Esophagus muscularis mucosa (tissue), 4 donors: ENCODE results near the gene TMEM138. TPM values are rescaled to one million over a fixed set of nuclear protein-coding genes. Genes with fewer than 3 reads are reported as not detected.
A peak's percentile ranks its signal among the peaks of the same experiment; 100 is the strongest.

Experiments
- DNase-seq: peaks from one replicate; pipeline ENCODE4 v3.0.0-alpha.2; 2017; ENCODE audit errors: extremely low spot score
- H3K27ac ChIP-seq, 4 donors: fragments of 200-600 bp; sonication (generic); replicated peaks in 1 of 4; 1 replicate in 3 of 4; 2 replicates in 1 of 4; pipeline ENCODE4 v1.5.1; 2016 to 2019; ENCODE audit warnings: mild to moderate bottlenecking in 1 of 4
- H3K27me3 ChIP-seq, 4 donors: fragments of 200-600 bp; sonication (generic); one replicate each; pipeline versions ENCODE4 v1.5.1 to v1.6.0; 2016 to 2019
- H3K36me3 ChIP-seq, 4 donors: fragments of 200-600 bp; sonication (generic); one replicate each; pipeline ENCODE4 v1.5.1; 2016 to 2019
- H3K4me1 ChIP-seq, 4 donors: fragments of 200-600 bp; sonication (generic); one replicate each; pipeline ENCODE4 v1.5.1; 2016 to 2019
- H3K4me3 ChIP-seq, 4 donors: fragments of 200-600 bp; sonication (generic); 1 replicate in 2 of 4; 2 replicates in 2 of 4; pipeline ENCODE4 v1.5.1; 2016 to 2019; ENCODE audit warnings: mild to moderate bottlenecking in 4 of 4, moderate library complexity in 1 of 4
- H3K9me3 ChIP-seq, 4 donors: fragments of 200-600 bp; sonication (generic); 1 replicate in 3 of 4; 2 replicates in 1 of 4; pipeline ENCODE4 v1.5.1; 2016 to 2019
- EP300 ChIP-seq: sonication (generic); formaldehyde crosslinking; IDR thresholded peaks from one replicate; pipeline ENCODE4 v1.6.1; 2017; ENCODE audit warnings: antibody characterized with exemption
- POLR2A ChIP-seq: fragments of 450-650 bp; IDR thresholded peaks from one replicate; pipeline ENCODE4 v1.6.1; 2017; ENCODE audit warnings: antibody characterized with exemption, moderate library complexity, mild to moderate bottlenecking, low read depth
- POLR2AphosphoS5 ChIP-seq, 2 donors: sonication (generic); formaldehyde crosslinking; IDR thresholded peaks; one replicate each; pipeline ENCODE4 v1.6.1; 2017; ENCODE audit warnings: antibody characterized with exemption in 2 of 2
- WGBS: methylation state at CpG from one replicate; pipeline ENCODE4 v1.1.5; 2018; 5-methylcytosine and 5-hydroxymethylcytosine counted together
- intact Hi-C: fragments of 100-400 bp; cut with DNase I; formaldehyde crosslinking; loops from one replicate; pipeline ENCODE4 v1.15.1; 2023
- total RNA-seq, 4 donors: library from RNA; depleted of rRNA; stranded (reverse); fragments of >200 nt; gene quantifications; one replicate each; pipeline versions ENCODE4 v1.1.0 to v1.2.1, GENCODE V29; 2016
- TF ChIP-seq, protein P1 (sequence below), 3 experiments: fragments of 200-600 bp in 2 of 3; fragments of 450-650 bp in 1 of 3; sonication (generic) in 2 of 3; IDR thresholded peaks; one replicate each; pipeline ENCODE4 v1.5.1; 2017 to 2019; ENCODE audit warnings: antibody characterized with exemption in 3 of 3, mild to moderate bottlenecking in 2 of 3, moderate library complexity in 1 of 3

TMEM138 gene
- total RNA-seq, 4 donors from 2014 or later: 10.4 to 22.7 (median 15.9) TPM

DNA sequence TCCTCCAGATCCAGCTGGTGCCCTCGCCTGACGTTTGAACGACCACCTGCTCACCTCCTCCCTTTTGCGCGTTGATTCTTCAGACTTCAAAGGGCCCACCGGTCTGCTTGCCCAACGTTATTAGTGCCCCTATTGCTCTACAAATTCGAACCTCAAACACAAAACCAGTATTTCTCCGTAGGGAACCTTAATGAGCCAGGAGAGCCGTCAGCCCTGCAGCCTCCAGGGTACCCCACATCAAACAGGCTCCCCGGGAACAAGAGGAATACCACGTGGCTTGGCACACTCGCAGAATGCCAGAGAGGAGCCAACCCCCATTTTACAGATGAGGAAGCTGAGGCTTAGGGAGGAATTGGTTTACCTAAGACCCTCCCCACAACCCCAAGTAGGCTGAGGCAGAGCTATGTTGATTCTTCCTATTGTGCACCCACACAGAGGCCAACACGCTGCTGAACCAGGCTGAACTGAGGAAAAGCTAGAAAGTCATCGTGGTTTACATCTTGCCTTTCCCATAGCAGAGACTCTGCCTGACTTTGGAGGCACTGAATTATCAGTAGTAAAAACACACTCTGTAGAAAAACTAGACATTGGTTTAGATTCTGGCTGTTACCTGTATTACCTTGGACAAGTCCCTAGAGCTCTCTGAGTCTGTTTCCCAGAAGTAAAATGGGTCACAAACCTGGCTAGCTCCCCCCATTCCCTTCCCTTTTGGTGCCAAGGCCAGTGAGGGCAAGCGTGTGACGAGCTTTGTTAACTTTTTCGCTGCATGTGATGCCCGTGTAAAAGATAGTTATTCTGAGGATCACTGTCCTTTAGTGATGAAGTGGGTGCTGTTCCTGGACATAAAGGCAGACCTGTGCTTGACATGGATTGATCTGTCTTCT is 28.4 kb upstream of the TMEM138 start:
- Histone ChIP-seq H3K27ac (peak overlapping the region; percentile 89 to 94 (median 91)), H3K4me3 (peak overlapping the region; percentile 87 to 99 (median 94)), H3K27me3 (no peaks in the 10 kb centered on the region), H3K36me3 (peaks cover 12 to 21% (median 17%) of the 10 kb centered on the region in 4 donors), H3K4me1 (peaks cover 31 to 62% (median 39%) of the 10 kb centered on the region in 4 donors), H3K9me3 (no peaks in the 10 kb centered on the region)
- DNase-seq: no peak
- no peak for TF ChIP-seq POLR2A
- no peak for TF ChIP-seq EP300
- no peak for TF ChIP-seq POLR2AphosphoS5 (IDR thresholded peaks at IDR 0.05)
- TF ChIP-seq, protein P1, sequence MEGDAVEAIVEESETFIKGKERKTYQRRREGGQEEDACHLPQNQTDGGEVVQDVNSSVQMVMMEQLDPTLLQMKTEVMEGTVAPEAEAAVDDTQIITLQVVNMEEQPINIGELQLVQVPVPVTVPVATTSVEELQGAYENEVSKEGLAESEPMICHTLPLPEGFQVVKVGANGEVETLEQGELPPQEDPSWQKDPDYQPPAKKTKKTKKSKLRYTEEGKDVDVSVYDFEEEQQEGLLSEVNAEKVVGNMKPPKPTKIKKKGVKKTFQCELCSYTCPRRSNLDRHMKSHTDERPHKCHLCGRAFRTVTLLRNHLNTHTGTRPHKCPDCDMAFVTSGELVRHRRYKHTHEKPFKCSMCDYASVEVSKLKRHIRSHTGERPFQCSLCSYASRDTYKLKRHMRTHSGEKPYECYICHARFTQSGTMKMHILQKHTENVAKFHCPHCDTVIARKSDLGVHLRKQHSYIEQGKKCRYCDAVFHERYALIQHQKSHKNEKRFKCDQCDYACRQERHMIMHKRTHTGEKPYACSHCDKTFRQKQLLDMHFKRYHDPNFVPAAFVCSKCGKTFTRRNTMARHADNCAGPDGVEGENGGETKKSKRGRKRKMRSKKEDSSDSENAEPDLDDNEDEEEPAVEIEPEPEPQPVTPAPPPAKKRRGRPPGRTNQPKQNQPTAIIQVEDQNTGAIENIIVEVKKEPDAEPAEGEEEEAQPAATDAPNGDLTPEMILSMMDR (IDR thresholded peaks at IDR 0.05): no peak
- 30% methylated on average over 19 of the region's 19 CpGs for WGBS
- intact Hi-C loops: no loop called here

DNA sequence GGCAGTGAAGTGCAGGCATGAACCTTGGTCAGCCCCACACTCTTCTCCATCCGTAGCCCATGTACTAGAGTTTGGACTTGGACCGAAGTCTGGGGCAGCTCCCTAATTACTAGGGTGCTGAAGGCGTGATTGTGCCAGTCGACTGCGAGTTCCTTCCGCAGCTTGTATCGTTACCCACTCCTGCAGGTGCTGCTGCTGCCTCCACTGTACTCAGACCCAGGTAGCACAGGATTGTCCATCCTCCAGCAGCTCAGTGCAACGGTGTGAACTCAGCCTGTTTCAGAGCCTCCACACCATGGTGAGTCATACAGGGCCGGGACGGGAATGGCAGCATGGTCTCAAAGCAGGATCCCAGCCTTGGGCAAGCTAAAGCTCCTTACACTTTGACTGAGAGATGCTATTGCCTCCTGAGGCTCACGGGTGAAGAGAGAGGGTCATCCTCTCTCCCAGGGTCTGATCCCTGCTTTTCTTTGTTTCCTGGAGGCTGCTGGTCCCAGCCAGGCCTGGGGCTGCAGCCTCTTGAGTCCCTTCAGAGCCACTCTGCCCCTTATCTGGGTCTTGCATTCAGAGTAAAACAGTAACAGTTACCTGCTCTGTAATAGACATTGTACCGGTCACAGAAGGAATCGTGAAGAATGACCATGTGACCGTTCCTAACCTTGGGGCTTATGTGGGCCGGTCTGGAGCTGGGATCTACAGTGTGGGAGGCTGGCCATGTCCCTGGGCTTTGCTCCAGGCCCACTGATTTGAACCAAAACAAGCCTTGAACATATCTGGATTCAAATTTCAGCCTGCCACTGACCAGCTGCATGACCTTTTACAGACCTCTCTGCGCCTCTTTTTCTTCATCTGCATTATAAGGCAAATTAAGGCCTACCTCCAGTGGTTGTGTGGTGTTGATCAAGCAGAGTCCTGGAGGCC is 27.5 kb upstream of the TMEM138 start:
- H3K36me3 ChIP-seq: peaks cover 4 to 19% (median 15%) of the 10 kb centered on the region in 4 donors
- no peak for TF ChIP-seq POLR2AphosphoS5 (IDR thresholded peaks at IDR 0.05)
- no peak for TF ChIP-seq EP300
- TF ChIP-seq POLR2A: no peak
- TF ChIP-seq, protein P1 (IDR thresholded peaks at IDR 0.05): no peak
- H3K9me3 ChIP-seq: no peaks in the 10 kb centered on the region
- WGBS: 82% methylated on average over 10 of the region's 16 CpGs
- H3K27me3 ChIP-seq: no peaks in the 10 kb centered on the region
- intact Hi-C loops: no loop called here
- H3K4me1 ChIP-seq: peaks cover 31 to 58% (median 39%) of the 10 kb centered on the region in 4 donors
- no peak overlapping the region for H3K4me3 ChIP-seq
- DNase-seq: no peak
- H3K27ac ChIP-seq: no peak overlapping the region

DNA sequence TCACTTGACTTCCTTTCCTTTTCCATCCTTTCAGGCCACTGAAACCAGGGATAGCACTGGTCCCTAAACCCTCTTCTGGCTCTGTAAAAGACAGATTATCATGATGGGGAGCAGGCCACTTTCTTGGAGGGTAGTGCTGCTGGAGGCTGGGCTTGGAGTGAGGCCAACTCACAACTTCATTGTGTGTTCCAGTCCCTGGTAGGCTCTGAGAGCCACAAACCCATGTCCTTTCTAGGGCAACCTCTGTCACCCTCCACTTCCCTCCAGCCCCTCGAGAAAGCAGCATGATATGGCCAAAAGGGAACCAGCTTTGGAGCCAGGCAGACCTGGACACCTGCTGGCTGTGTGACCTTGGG is 26.8 kb upstream of the TMEM138 start:
- intact Hi-C loops: no loop called here
- H3K9me3 ChIP-seq: no peaks in the 10 kb centered on the region
- no peak for TF ChIP-seq EP300
- no peak for TF ChIP-seq POLR2A
- TF ChIP-seq, protein P1 (IDR thresholded peaks at IDR 0.05): no peak
- no peak for TF ChIP-seq POLR2AphosphoS5 (IDR thresholded peaks at IDR 0.05)
- H3K27me3 ChIP-seq: no peaks in the 10 kb centered on the region
- no peak overlapping the region for H3K27ac ChIP-seq
- DNase-seq: no peak
- peaks cover 0 to 17% (median 15%) of the 10 kb centered on the region in 4 donors for H3K36me3 ChIP-seq
- 50% methylated on average over 1 of the region's 1 CpG for WGBS
- H3K4me1 ChIP-seq: peaks cover 27 to 52% (median 35%) of the 10 kb centered on the region in 4 donors
- H3K4me3 ChIP-seq: no peak overlapping the region

DNA sequence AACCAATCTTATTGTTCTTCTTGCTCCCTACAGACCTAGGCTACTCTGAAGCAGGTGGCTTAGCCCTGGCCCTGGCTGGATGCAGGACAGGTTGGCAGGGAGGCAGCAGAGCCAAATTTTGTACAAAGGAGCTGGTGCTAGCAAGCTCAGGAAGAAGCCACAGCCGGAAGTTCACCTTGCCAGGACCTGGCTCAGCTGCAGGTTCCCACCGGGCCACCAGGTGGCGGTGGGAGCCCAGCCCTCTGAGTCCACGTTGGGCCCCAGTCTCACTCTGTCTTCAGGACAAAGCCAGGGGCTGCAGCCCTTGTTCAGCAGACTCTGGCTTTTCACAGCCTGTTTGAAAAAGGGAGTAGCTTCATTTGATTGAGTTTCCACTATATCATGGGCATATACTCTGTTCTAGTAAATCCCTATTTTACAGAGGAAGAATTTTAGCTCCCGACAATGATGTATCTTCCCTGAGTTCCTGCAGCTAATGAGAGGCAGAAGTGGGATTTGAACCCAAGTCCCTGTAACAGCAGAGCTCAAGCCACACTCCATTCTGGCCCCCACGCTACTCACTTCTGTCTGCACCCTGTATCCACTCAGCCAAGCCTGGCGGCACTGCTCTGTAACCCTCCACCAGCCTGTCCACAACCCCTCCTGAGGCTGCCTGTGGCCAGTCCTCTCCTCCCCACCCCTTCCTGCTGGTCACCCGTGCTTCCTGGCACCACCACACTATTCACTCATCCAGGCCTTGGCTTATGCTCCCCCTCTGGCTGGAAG is 25.8 kb upstream of the TMEM138 start:
- no peak overlapping the region for H3K4me3 ChIP-seq
- no peaks in the 10 kb centered on the region for H3K27me3 ChIP-seq
- WGBS: 31% methylated on average over 8 of the region's 8 CpGs
- peaks cover 0 to 17% (median 15%) of the 10 kb centered on the region in 4 donors for H3K36me3 ChIP-seq
- no peak for TF ChIP-seq POLR2A
- TF ChIP-seq POLR2AphosphoS5 (IDR thresholded peaks at IDR 0.05): peak in 1 of 2 donors; percentile 75
- no peak for TF ChIP-seq EP300
- TF ChIP-seq, protein P1 (IDR thresholded peaks at IDR 0.05): peak; percentile 97 to 98 (median 97)
- H3K4me1 ChIP-seq: peaks cover 20 to 42% (median 25%) of the 10 kb centered on the region in 4 donors
- intact Hi-C loops: loop anchor here (1.0 kb wide), 1 partner anchor 49 kb away; no protein-coding TSS in a partner anchor
- peak overlapping the region; percentile 34 to 51 (median 44) for H3K27ac ChIP-seq
- peak; percentile 93 for DNase-seq
- H3K9me3 ChIP-seq: no peaks in the 10 kb centered on the region
